HCT116 (cell line): ENCODE data around the gene GRB10. TPM values are rescaled to one million over a fixed set of nuclear protein-coding genes. Genes with fewer than 3 reads are reported as not detected.

Source experiments
- ATAC-seq: fragments of 200-7000 bp; cut with Tn5 transposase; 2 replicates; pipeline ENCODE4 v1.9.1; 2020; ENCODE audit warnings: mild to moderate bottlenecking, moderate library complexity
- BruUV-seq: library from RNA; stranded (reverse); fragments of 400-500 nt; replicated peaks from 2 replicates; lab custom pipeline; 2021; lab: Mats Ljungman, UMichigan
- CTCF ChIA-PET: fragments of 300-600 bp; sonication (Branson Sonifier 250); formaldehyde crosslinking; loops from one replicate; lab custom pipeline; 2021; ENCODE audit warnings: antibody characterized with exemption; lab: Charles Lee
- POLR2A ChIA-PET: fragments of 300-600, 350-600 bp; sonication (Branson Sonifier 250); formaldehyde crosslinking; loops from one replicate; lab custom pipeline; 2021; ENCODE audit warnings: antibody characterized with exemption; lab: Charles Lee
- RAD21 ChIA-PET, 2 experiments: fragments of 300-600 bp; sonication (Branson Sonifier 250); formaldehyde crosslinking; loops; one replicate each; lab custom pipeline; 2023; ENCODE audit warnings: low total read pairs in 2 of 2; ENCODE audit not compliant: uncharacterized antibody in 2 of 2, unreplicated experiment in 2 of 2, low non-redundant PET in 1 of 2; lab: Charles Lee
- DNase-seq: peaks from one replicate; pipeline ENCODE4 v3.0.0-alpha.2; 2010; ENCODE audit warnings: low read depth, low spot score
- H2AFZ ChIP-seq: fragments of 200-600 bp; shearing (Covaris generic), sonication (generic); 2 replicates; pipeline ENCODE4 v1.6.1; 2017; ENCODE audit warnings: low read depth, mixed run types, mixed read lengths, antibody characterized with exemption, low read length; ENCODE audit not compliant: poor library complexity, severe bottlenecking
- H3K27ac ChIP-seq: 2 replicates; pipeline ENCODE4 v1.5.1; 2012; ENCODE audit warnings: low read depth, low read length
- H3K27me3 ChIP-seq: fragments of 200-600 bp; sonication (generic); 2 replicates; pipeline ENCODE4 v1.6.1; 2016; ENCODE audit warnings: mixed run types, low read length, mixed read lengths; ENCODE audit not compliant: insufficient read depth
- H3K36me3 ChIP-seq, 2 experiments: fragments of 200-500 bp in 1 of 2; fragments of 200-600 bp in 1 of 2; sonication (Bioruptor generic) in 1 of 2; sonication (generic) in 1 of 2; 2 replicates each; pipeline versions ENCODE4 v1.5.1 to v1.6.1; 2014 to 2016; ENCODE audit warnings: low read length in 2 of 2, inconsistent platforms in 1 of 2, mixed read lengths in 1 of 2, mixed run types in 1 of 2; ENCODE audit not compliant: insufficient read depth in 2 of 2, control insufficient read depth in 1 of 2
- H3K4me1 ChIP-seq, 2 experiments: fragments of 200-600 bp in 1 of 2; sonication (generic) in 1 of 2; 2 replicates each; pipeline versions ENCODE4 v1.5.1 to v1.6.1; 2012 to 2017; ENCODE audit warnings: low read length in 2 of 2, inconsistent platforms in 1 of 2, mild to moderate bottlenecking in 1 of 2, mixed read lengths in 1 of 2, mixed run types in 1 of 2, moderate library complexity in 1 of 2; ENCODE audit not compliant: insufficient read depth in 2 of 2, control insufficient read depth in 1 of 2
- H3K4me2 ChIP-seq: fragments of 200-600 bp; sonication (generic); 2 replicates; pipeline ENCODE4 v1.6.1; 2017; ENCODE audit warnings: mixed run types, low read length, mixed read lengths
- H3K4me3 ChIP-seq, 2 experiments: fragments of 200-600 bp in 1 of 2; sonication (generic) in 1 of 2; replicated peaks in 1 of 2; 2 replicates each; pipeline ENCODE4 v1.5.1; 2011 to 2016; ENCODE audit warnings: low read length in 2 of 2, control low read depth in 1 of 2, low read depth in 1 of 2, mild to moderate bottlenecking in 1 of 2, mixed read lengths in 1 of 2, mixed run types in 1 of 2
- H3K79me2 ChIP-seq: fragments of 200-600 bp; sonication (generic); 2 replicates; pipeline ENCODE4 v1.6.1; 2017; ENCODE audit warnings: mild to moderate bottlenecking, mixed run types, low read length, moderate library complexity, mixed read lengths; ENCODE audit not compliant: insufficient read depth
- H3K9ac ChIP-seq: fragments of 200-600 bp; sonication (generic); 2 replicates; pipeline ENCODE4 v1.6.1; 2016; ENCODE audit warnings: low read length, mixed read lengths
- H3K9me2 ChIP-seq: fragments of 200-600 bp; sonication (generic), shearing (Covaris generic); 2 replicates; pipeline ENCODE4 v1.6.1; 2017; ENCODE audit warnings: mixed run types, mild to moderate bottlenecking, moderate library complexity; ENCODE audit not compliant: insufficient read depth
- H3K9me3 ChIP-seq, 2 experiments: fragments of 200-500 bp in 1 of 2; fragments of 200-600 bp in 1 of 2; sonication (Bioruptor generic) in 1 of 2; sonication (generic) in 1 of 2; 2 replicates each; pipeline ENCODE4 v1.6.1; 2014 to 2017; ENCODE audit warnings: low read length in 2 of 2, mixed read lengths in 2 of 2, inconsistent platforms in 1 of 2, low read depth in 1 of 2, mild to moderate bottlenecking in 1 of 2, mixed run types in 1 of 2, moderate library complexity in 1 of 2; ENCODE audit not compliant: control insufficient read depth in 1 of 2, insufficient read depth in 1 of 2
- H4K20me1 ChIP-seq: fragments of 200-600 bp; sonication (generic), shearing (Covaris generic); 2 replicates; pipeline ENCODE4 v1.6.1; 2017; ENCODE audit warnings: mixed run types, mild to moderate bottlenecking, moderate library complexity; ENCODE audit not compliant: insufficient read depth
- CEBPB ChIP-seq: IDR thresholded peaks from 2 replicates; pipeline ENCODE4 v1.6.1; 2012; ENCODE audit warnings: low read depth
- MAX ChIP-seq: IDR thresholded peaks from 2 replicates; pipeline ENCODE4 v1.6.1; 2012
- SP1 ChIP-seq: IDR thresholded peaks from 2 replicates; pipeline ENCODE4 v1.6.1; 2012; ENCODE audit warnings: low read depth
- ZBTB33 ChIP-seq: IDR thresholded peaks from 2 replicates; pipeline ENCODE4 v1.6.1; 2011; ENCODE audit warnings: mild to moderate bottlenecking, low read length, moderate library complexity; ENCODE audit not compliant: insufficient replicate concordance; ENCODE audit errors: extremely low read depth
- intact Hi-C: fragments of 100-400 bp; cut with micrococcal nuclease; formaldehyde crosslinking; loops from 2 replicates; pipeline ENCODE4 v1.10.0; 2022
- total RNA-seq: library from RNA; stranded (reverse); gene quantifications from one replicate; pipeline ENCODE4 v1.2.1, GENCODE V29; 2021; ENCODE audit not compliant: unreplicated experiment
- TF ChIP-seq, protein P1 (sequence below): IDR thresholded peaks from 2 replicates; pipeline ENCODE4 v1.6.1; 2012; ENCODE audit warnings: low read depth

The GRB10 gene
- total RNA-seq, 1 experiment from 2014 or later: 37.3 TPM

DNA sequence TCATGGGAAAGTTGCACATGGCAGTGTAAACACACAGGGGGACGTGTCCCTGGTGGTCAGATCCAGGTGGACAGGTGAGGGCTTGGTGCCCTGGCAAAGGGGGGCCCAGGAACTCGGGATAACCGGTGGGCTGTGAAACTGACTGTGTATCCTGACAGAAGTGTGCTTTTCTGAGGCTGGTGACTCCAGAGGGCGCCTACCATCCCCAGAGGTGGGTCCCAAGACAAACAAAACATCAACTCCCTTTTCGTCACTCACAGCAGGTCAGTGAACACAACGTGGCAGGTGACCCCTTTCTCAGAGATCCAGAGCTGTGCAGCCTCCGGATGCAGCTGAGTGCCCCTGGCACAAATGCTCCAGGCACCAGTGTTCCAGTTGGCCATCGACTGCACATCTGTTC is 161.5 kb downstream of the GRB10 start:
- H3K9ac ChIP-seq: no peak overlapping the region
- TF ChIP-seq ZBTB33: no peak
- no peak for TF ChIP-seq MAX
- no peak for TF ChIP-seq SP1
- no peaks in the 10 kb centered on the region for H3K9me2 ChIP-seq
- intact Hi-C loops: no loop called here
- no peaks in the 10 kb centered on the region for H3K79me2 ChIP-seq
- H3K27me3 ChIP-seq: no peaks in the 10 kb centered on the region
- ATAC-seq (no peak), DNase-seq (no peak)
- BruUV-seq: no TSS peak
- no peaks in the 10 kb centered on the region for H4K20me1 ChIP-seq
- ChIA-PET POLR2A (no interaction called here), CTCF (no interaction called here), RAD21 (no interaction called here)
- no peak overlapping the region for H2AFZ ChIP-seq
- no peaks in the 10 kb centered on the region for H3K9me3 ChIP-seq
- H3K4me2 ChIP-seq: no peak overlapping the region
- no peaks in the 10 kb centered on the region; a peak in 1 of 4 replicates for H3K36me3 ChIP-seq
- no peak overlapping the region for H3K4me3 ChIP-seq
- H3K4me1 ChIP-seq: no peaks in the 10 kb centered on the region
- H3K27ac ChIP-seq: no peak overlapping the region

GRCh38 chr7:50620433-50620832 is 162.3 kb downstream of the GRB10 start:
- CTCF ChIA-PET: no interaction called here
- H4K20me1 ChIP-seq: no peaks in the 10 kb centered on the region

More at GRCh38 chr7:50620433-50620832, 162.3 kb downstream of the GRB10 start:
- no peaks in the 10 kb centered on the region for H3K9me2 ChIP-seq
- ATAC-seq: no peak
- no peak overlapping the region for H3K27ac ChIP-seq
- no peak overlapping the region for H3K4me3 ChIP-seq
- no peak for DNase-seq
- no peaks in the 10 kb centered on the region for H3K9me3 ChIP-seq
- no peaks in the 10 kb centered on the region; a peak in 1 of 4 replicates for H3K36me3 ChIP-seq
- H3K4me2 ChIP-seq: no peak overlapping the region
- intact Hi-C loops: no loop called here
- no peaks in the 10 kb centered on the region for H3K4me1 ChIP-seq
- no peaks in the 10 kb centered on the region for H3K79me2 ChIP-seq
- H2AFZ ChIP-seq: no peak overlapping the region
- H3K9ac ChIP-seq: no peak overlapping the region
- no peaks in the 10 kb centered on the region for H3K27me3 ChIP-seq
- TF ChIP-seq CEBPB: no peak
- TF ChIP-seq, protein P1, sequence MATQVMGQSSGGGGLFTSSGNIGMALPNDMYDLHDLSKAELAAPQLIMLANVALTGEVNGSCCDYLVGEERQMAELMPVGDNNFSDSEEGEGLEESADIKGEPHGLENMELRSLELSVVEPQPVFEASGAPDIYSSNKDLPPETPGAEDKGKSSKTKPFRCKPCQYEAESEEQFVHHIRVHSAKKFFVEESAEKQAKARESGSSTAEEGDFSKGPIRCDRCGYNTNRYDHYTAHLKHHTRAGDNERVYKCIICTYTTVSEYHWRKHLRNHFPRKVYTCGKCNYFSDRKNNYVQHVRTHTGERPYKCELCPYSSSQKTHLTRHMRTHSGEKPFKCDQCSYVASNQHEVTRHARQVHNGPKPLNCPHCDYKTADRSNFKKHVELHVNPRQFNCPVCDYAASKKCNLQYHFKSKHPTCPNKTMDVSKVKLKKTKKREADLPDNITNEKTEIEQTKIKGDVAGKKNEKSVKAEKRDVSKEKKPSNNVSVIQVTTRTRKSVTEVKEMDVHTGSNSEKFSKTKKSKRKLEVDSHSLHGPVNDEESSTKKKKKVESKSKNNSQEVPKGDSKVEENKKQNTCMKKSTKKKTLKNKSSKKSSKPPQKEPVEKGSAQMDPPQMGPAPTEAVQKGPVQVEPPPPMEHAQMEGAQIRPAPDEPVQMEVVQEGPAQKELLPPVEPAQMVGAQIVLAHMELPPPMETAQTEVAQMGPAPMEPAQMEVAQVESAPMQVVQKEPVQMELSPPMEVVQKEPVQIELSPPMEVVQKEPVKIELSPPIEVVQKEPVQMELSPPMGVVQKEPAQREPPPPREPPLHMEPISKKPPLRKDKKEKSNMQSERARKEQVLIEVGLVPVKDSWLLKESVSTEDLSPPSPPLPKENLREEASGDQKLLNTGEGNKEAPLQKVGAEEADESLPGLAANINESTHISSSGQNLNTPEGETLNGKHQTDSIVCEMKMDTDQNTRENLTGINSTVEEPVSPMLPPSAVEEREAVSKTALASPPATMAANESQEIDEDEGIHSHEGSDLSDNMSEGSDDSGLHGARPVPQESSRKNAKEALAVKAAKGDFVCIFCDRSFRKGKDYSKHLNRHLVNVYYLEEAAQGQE: no peak
- BruUV-seq: no TSS peak
- ChIA-PET RAD21 (no interaction called here), POLR2A (no interaction called here)
